ENCODE measurements around the gene SSBP3. TPM values are rescaled to one million over a fixed set of nuclear protein-coding genes. Genes with fewer than 3 reads are reported as not detected.

The SSBP3 gene
- total RNA-seq, 1 experiment from 2014 or later: 42.1 TPM

GRCh38 chr1:54241364-54241763 lies 164.8 kb downstream of the SSBP3 start:
- ChIA-PET POLR2A (no interaction called here), CTCF (no interaction called here)
- H3K27ac Mint-ChIP-seq (ENCODE audit: unreplicated experiment): no peak overlapping the region
- no peaks in the 10 kb centered on the region for H3K9me3 ChIP-seq
- TF ChIP-seq CTCF (IDR thresholded peaks at IDR 0.05; ENCODE audit: insufficient read depth in 1 of 2, low read depth in 1 of 2, low read length in 1 of 2, severe bottlenecking in 1 of 2, unreplicated experiment in 1 of 2): no peak
- H3K4me3 Mint-ChIP-seq (ENCODE audit: unreplicated experiment): no peak overlapping the region
- no peaks in the 10 kb centered on the region for H3K27me3 ChIP-seq (replicated peaks; ENCODE audit: control insufficient read depth, insufficient read depth, low read length)
- H3K9me3 Mint-ChIP-seq (ENCODE audit: unreplicated experiment): no peaks in the 10 kb centered on the region
- H3K36me3 Mint-ChIP-seq (ENCODE audit: insufficient read depth, unreplicated experiment): peaks cover 34% of the 10 kb centered on the region
- no peaks in the 10 kb centered on the region for H3K4me1 ChIP-seq
- no TSS peak for BruUV-seq (replicated peaks)
- DNase-seq: no peak
- H3K4me1 Mint-ChIP-seq (ENCODE audit: low read depth, unreplicated experiment): no peaks in the 10 kb centered on the region
- H3K4me3 ChIP-seq (ENCODE audit: low read depth, low read length): no peak overlapping the region
- H3K36me3 ChIP-seq (ENCODE audit: control insufficient read depth, insufficient read depth, low read length): no peaks in the 10 kb centered on the region; the same call in 1 of the 2 replicates
- intact Hi-C loops (cut with micrococcal nuclease; ENCODE audit: unreplicated experiment): no loop called here
- H3K27me3 Mint-ChIP-seq (ENCODE audit: insufficient read depth, unreplicated experiment): no peaks in the 10 kb centered on the region

- Histone ChIP-seq H3K27me3 (replicated peaks; ENCODE audit: control insufficient read depth, insufficient read depth, low read length) (no peaks in the 10 kb centered on the region), H3K4me1 (no peaks in the 10 kb centered on the region), H3K9me3 (no peaks in the 10 kb centered on the region), H3K4me3 (ENCODE audit: low read depth, low read length) (no peak overlapping the region), H3K36me3 (ENCODE audit: control insufficient read depth, insufficient read depth, low read length) (no peaks in the 10 kb centered on the region; the same call in 1 of the 2 replicates)
- peaks cover 35% of the 10 kb centered on the region for H3K36me3 Mint-ChIP-seq (ENCODE audit: insufficient read depth, unreplicated experiment)
- no peak overlapping the region for H3K27ac Mint-ChIP-seq (ENCODE audit: unreplicated experiment)
- POLR2A ChIA-PET: no interaction called here
- CTCF ChIA-PET: no interaction called here
- H3K4me3 Mint-ChIP-seq (ENCODE audit: unreplicated experiment): no peak overlapping the region
- H3K4me1 Mint-ChIP-seq (ENCODE audit: low read depth, unreplicated experiment): no peaks in the 10 kb centered on the region
- no peaks in the 10 kb centered on the region for H3K27me3 Mint-ChIP-seq (ENCODE audit: insufficient read depth, unreplicated experiment)
- intact Hi-C loops (cut with micrococcal nuclease; ENCODE audit: unreplicated experiment): no loop called here
- no peak for TF ChIP-seq CTCF (IDR thresholded peaks at IDR 0.05; ENCODE audit: insufficient read depth in 1 of 2, low read depth in 1 of 2, low read length in 1 of 2, severe bottlenecking in 1 of 2, unreplicated experiment in 1 of 2)
- no TSS peak for BruUV-seq (replicated peaks)
- no peaks in the 10 kb centered on the region for H3K9me3 Mint-ChIP-seq (ENCODE audit: unreplicated experiment)
- DNase-seq: no peak
These were observed 165.4 kb downstream of the SSBP3 start for GRCh38 chr1:54240741-54241335.

- Mint-ChIP-seq H3K27me3 (ENCODE audit: insufficient read depth, unreplicated experiment) (no peaks in the 10 kb centered on the region), H3K27ac (ENCODE audit: unreplicated experiment) (no peak overlapping the region)
- POLR2A ChIA-PET: no interaction called here
These were observed 166.6 kb downstream of the SSBP3 start for GRCh38 chr1:54239631-54240031.

More at GRCh38 chr1:54239631-54240031, 166.6 kb downstream of the SSBP3 start:
- TF ChIP-seq CTCF (IDR thresholded peaks at IDR 0.05; ENCODE audit: insufficient read depth in 1 of 2, low read depth in 1 of 2, low read length in 1 of 2, severe bottlenecking in 1 of 2, unreplicated experiment in 1 of 2): no peak
- no peaks in the 10 kb centered on the region for H3K4me1 Mint-ChIP-seq (ENCODE audit: low read depth, unreplicated experiment)
- no peaks in the 10 kb centered on the region for H3K9me3 ChIP-seq
- no peaks in the 10 kb centered on the region for H3K27me3 ChIP-seq (replicated peaks; ENCODE audit: control insufficient read depth, insufficient read depth, low read length)
- no peak for DNase-seq
- no peak overlapping the region for H3K4me3 ChIP-seq (ENCODE audit: low read depth, low read length)
- CTCF ChIA-PET: interaction anchor here (0.7 kb wide), 1 partner anchor 75 kb away, joined by 3 read pairs; no protein-coding TSS in a partner anchor
- H3K9me3 Mint-ChIP-seq (ENCODE audit: unreplicated experiment): no peaks in the 10 kb centered on the region
- H3K4me1 ChIP-seq: no peaks in the 10 kb centered on the region
- H3K36me3 ChIP-seq (ENCODE audit: control insufficient read depth, insufficient read depth, low read length): no peaks in the 10 kb centered on the region; the same call in 1 of the 2 replicates
- intact Hi-C loops (cut with micrococcal nuclease; ENCODE audit: unreplicated experiment): no loop called here
- peaks cover 39% of the 10 kb centered on the region for H3K36me3 Mint-ChIP-seq (ENCODE audit: insufficient read depth, unreplicated experiment)
- BruUV-seq (replicated peaks): no TSS peak
- H3K4me3 Mint-ChIP-seq (ENCODE audit: unreplicated experiment): no peak overlapping the region
